Hepatocyte (in vitro differentiated cells): ENCODE measurements around the gene FOXB1. TPM values are rescaled to one million over a fixed set of nuclear protein-coding genes. Genes with fewer than 3 reads are reported as not detected.
A peak's percentile ranks its signal among the peaks of the same experiment; 100 is the strongest.

Source experiments
- DNase-seq: peaks from one replicate; pipeline ENCODE4 v3.0.0-alpha.2; 2016; ENCODE audit warnings: low spot score
- H2AFZ ChIP-seq: fragments of 200-600 bp; sonication (generic); 2 replicates; pipeline ENCODE4 v1.6.0; 2016; ENCODE audit warnings: antibody characterized with exemption, mild to moderate bottlenecking
- H3K27ac ChIP-seq: fragments of 200-600 bp; sonication (generic); 2 replicates; pipeline ENCODE4 v1.5.1; 2016; ENCODE audit warnings: mild to moderate bottlenecking
- H3K27me3 ChIP-seq: fragments of 200-600 bp; sonication (generic); 2 replicates; pipeline ENCODE4 v1.6.1; 2016
- H3K36me3 ChIP-seq: fragments of 200-600 bp; sonication (generic); replicated peaks from 2 replicates; pipeline ENCODE4 v1.5.1; 2016; ENCODE audit warnings: low read depth; ENCODE audit not compliant: insufficient read depth
- H3K4me1 ChIP-seq: fragments of 200-600 bp; sonication (generic); 2 replicates; pipeline ENCODE4 v1.5.1; 2016; ENCODE audit warnings: mild to moderate bottlenecking, moderate library complexity; ENCODE audit not compliant: insufficient read depth
- H3K4me2 ChIP-seq: fragments of 200-600 bp; sonication (generic); 2 replicates; pipeline ENCODE4 v1.6.0; 2016
- H3K4me3 ChIP-seq: fragments of 200-600 bp; sonication (generic); 2 replicates; pipeline ENCODE4 v1.5.1; 2016; ENCODE audit warnings: mild to moderate bottlenecking
- H3K79me2 ChIP-seq: fragments of 200-600 bp; sonication (generic); 2 replicates; pipeline ENCODE4 v1.6.0; 2017; ENCODE audit warnings: mild to moderate bottlenecking
- H3K9me2 ChIP-seq: fragments of 200-600 bp; sonication (generic); replicated peaks from 2 replicates; pipeline ENCODE4 v1.6.0; 2017; ENCODE audit warnings: mild to moderate bottlenecking; ENCODE audit not compliant: insufficient read depth
- H3K9me3 ChIP-seq: fragments of 200-600 bp; sonication (generic); 2 replicates; pipeline ENCODE4 v1.5.1; 2016; ENCODE audit warnings: low read depth, mild to moderate bottlenecking
- H4K20me1 ChIP-seq: fragments of 200-600 bp; sonication (generic); 2 replicates; pipeline ENCODE4 v1.6.0; 2016; ENCODE audit warnings: mild to moderate bottlenecking; ENCODE audit not compliant: insufficient read depth, poor library complexity, severe bottlenecking
- CTCF ChIP-seq: fragments of 200-600 bp; sonication (generic); IDR thresholded peaks from 2 replicates; pipeline ENCODE4 v1.5.1; 2016; ENCODE audit warnings: antibody characterized with exemption, mild to moderate bottlenecking; ENCODE audit not compliant: poor library complexity
- EZH2 ChIP-seq: fragments of 200-600 bp; sonication (generic); IDR thresholded peaks from 2 replicates; pipeline ENCODE4 v1.6.1; 2016; ENCODE audit warnings: antibody characterized with exemption, mild to moderate bottlenecking, borderline replicate concordance
- EZH2phosphoT487 ChIP-seq: fragments of 200-600 bp; sonication (generic); IDR thresholded peaks from one replicate; pipeline ENCODE4 v1.6.1; 2018; ENCODE audit warnings: antibody characterized with exemption, mild to moderate bottlenecking, low read depth, moderate library complexity; ENCODE audit not compliant: unreplicated experiment, severe bottlenecking
- WGBS: methylation state at CpG from one replicate; pipeline ENCODE4 v1.1.6; 2016; ENCODE audit warnings: low lambda C conversion rate; ENCODE audit errors: missing lambda C conversion rate; 5-methylcytosine and 5-hydroxymethylcytosine counted together
- polyA plus RNA-seq: library from polyadenylated mRNA; unstranded; fragments of >200 nt; fragmentation: Nextera tagmentation; extraction: Ambion mirVana; gene quantifications from 2 replicates; pipeline ENCODE4 v1.2.1, GENCODE V29; 2016
- total RNA-seq: library from RNA; depleted of rRNA; stranded (reverse); fragments of >200 nt; gene quantifications from 2 replicates; pipeline ENCODE4 v1.2.3, GENCODE V29; 2014

The FOXB1 gene
- total and polyA plus RNA-seq, 2 experiments from 2014 or later = not detected

DNA sequence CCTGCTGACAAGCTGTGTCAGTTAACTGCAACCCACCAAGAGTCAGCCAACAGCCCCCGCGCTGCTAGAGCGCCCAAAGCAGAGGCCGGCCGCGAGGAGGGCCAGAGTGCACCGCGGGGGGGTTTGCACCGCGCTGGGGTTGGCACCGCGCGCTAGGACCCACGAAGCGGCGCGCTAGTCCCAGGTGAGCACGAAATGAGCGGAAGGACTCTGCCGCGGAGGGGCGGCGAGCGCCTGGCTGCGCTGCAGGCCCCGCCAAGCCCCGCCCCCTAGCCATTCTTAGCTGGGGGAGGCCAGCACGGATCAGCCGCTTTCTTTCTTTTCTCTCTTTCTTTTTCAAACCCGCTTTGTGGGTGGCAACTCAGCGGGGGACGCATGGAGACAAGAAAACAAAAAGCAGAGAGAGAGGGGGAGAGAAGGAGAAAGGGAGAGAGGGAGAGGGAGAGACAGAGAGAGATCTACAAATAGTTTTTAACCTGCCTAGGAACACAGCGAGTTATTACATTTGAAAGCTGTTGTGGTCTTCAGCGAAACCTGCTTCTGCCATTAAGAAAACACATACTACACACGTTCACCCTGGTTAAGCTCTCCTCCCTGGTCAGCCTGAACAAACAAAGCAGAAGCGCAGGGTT lies 6.9 kb upstream of the FOXB1 start:
- Histone ChIP-seq H2AFZ (peak overlapping the region; percentile 24), H3K4me1 (no peaks in the 10 kb centered on the region), H4K20me1 (no peaks in the 10 kb centered on the region), H3K4me2 (peak overlapping the region; percentile 68), H3K4me3 (no peak overlapping the region), H3K27ac (no peak overlapping the region), H3K36me3 (no peaks in the 10 kb centered on the region), H3K79me2 (no peaks in the 10 kb centered on the region), H3K9me3 (no peaks in the 10 kb centered on the region), H3K9me2 (no peaks in the 10 kb centered on the region), H3K27me3 (peaks cover 100% of the 10 kb centered on the region)
- WGBS = 4% methylated on average over 31 of the region's 36 CpGs
- TF ChIP-seq CTCF (no peak), EZH2 (peak; percentile 96), EZH2phosphoT487 (peak; percentile 83)
- no peak for DNase-seq

DNA sequence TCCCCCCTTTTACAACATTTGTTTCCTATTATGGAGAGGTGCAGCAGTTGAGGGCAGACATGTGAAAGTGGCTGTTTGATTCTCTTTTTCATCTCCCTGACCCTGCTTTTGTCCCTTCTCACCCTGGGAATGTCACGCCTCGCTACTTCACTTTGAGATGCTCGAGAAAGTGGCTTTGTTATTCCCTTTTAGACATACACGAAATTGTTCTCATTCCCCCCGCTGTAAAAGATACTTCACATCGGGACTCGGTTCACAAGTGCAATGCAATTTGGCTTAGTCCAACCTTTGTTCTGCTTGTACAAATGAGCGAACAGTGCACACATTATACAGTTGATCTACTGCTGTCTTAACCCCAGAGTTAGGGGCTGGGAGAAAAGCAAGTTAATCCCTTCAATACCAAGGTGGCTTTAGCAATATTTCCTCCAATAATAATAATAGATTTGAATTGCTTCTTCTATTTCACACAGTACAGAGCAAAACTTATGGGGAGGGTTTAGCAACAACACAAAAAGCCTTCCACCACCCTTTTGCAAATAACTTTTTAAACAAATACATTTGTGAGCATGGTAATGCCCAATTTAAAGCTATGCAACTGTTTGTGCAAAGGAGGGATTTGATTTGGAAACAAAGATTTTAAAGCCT lies 5.7 kb upstream of the FOXB1 start:
- Histone ChIP-seq H3K27ac (no peak overlapping the region), H3K9me2 (no peaks in the 10 kb centered on the region), H4K20me1 (no peaks in the 10 kb centered on the region), H3K27me3 (peaks cover 99% of the 10 kb centered on the region), H3K4me3 (no peak overlapping the region), H3K4me1 (no peaks in the 10 kb centered on the region), H3K36me3 (no peaks in the 10 kb centered on the region), H3K4me2 (no peak overlapping the region), H2AFZ (no peak overlapping the region), H3K9me3 (no peaks in the 10 kb centered on the region), H3K79me2 (no peaks in the 10 kb centered on the region)
- TF ChIP-seq EZH2phosphoT487 = peak; percentile 18
- no peak for TF ChIP-seq CTCF
- WGBS = 5% methylated on average over 8 of the region's 8 CpGs
- DNase-seq = no peak

DNA sequence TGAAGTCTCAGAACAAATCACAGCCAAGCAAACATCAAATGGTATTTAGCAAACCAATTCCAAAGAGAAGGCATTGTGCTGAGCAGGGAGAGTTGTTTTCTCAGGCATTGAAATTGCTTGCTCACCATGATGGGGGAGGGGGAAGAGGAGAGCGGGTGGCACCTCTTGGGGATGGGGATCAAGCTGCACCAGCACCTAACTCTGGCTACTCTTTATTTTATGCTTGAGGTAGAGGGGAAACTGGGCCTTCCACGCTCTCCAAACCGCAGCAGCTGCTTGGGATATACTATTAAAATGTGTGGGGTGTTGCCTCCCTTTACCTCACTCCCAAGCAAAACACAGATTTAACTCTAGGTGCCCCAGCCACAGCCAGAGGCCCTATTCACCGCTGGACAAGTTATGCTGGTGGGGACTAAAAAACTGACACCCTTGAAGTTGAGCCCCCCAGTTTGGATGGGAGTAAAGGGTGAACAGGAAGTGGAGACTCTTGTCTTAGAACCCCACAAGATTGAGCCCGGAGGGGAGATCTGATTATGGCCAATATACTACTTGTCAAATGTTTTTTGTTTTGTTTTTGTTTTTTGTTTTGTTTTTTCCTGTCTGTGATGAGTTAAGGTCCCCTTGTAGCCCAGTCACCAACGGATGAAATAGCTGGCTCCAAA lies 5.0 kb upstream of the FOXB1 start:
- Histone ChIP-seq H3K79me2 (no peaks in the 10 kb centered on the region), H3K27me3 (peaks cover 99% of the 10 kb centered on the region), H3K4me3 (no peak overlapping the region), H3K9me2 (no peaks in the 10 kb centered on the region), H2AFZ (no peak overlapping the region), H3K9me3 (no peaks in the 10 kb centered on the region), H3K4me1 (peaks cover 4% of the 10 kb centered on the region), H3K4me2 (no peak overlapping the region), H3K36me3 (no peaks in the 10 kb centered on the region), H4K20me1 (no peaks in the 10 kb centered on the region), H3K27ac (no peak overlapping the region)
- no peak for DNase-seq
- TF ChIP-seq EZH2phosphoT487 = no peak
- TF ChIP-seq CTCF = no peak
- TF ChIP-seq EZH2 = no peak
- WGBS = 7% methylated on average over 6 of the region's 6 CpGs
